Hepatocyte (in vitro differentiated cells): ENCODE results near the gene DOCK2. TPM values are rescaled to one million over a fixed set of nuclear protein-coding genes. Genes with fewer than 3 reads are reported as not detected.

Source experiments
- DNase-seq: peaks from one replicate; pipeline ENCODE4 v3.0.0-alpha.2; 2016; ENCODE audit warnings: low spot score
- H2AFZ ChIP-seq: fragments of 200-600 bp; sonication (generic); 2 replicates; pipeline ENCODE4 v1.6.0; 2016; ENCODE audit warnings: antibody characterized with exemption, mild to moderate bottlenecking
- H3K27ac ChIP-seq: fragments of 200-600 bp; sonication (generic); 2 replicates; pipeline ENCODE4 v1.5.1; 2016; ENCODE audit warnings: mild to moderate bottlenecking
- H3K27me3 ChIP-seq: fragments of 200-600 bp; sonication (generic); 2 replicates; pipeline ENCODE4 v1.6.1; 2016
- H3K36me3 ChIP-seq: fragments of 200-600 bp; sonication (generic); replicated peaks from 2 replicates; pipeline ENCODE4 v1.5.1; 2016; ENCODE audit warnings: low read depth; ENCODE audit not compliant: insufficient read depth
- H3K4me1 ChIP-seq: fragments of 200-600 bp; sonication (generic); 2 replicates; pipeline ENCODE4 v1.5.1; 2016; ENCODE audit warnings: mild to moderate bottlenecking, moderate library complexity; ENCODE audit not compliant: insufficient read depth
- H3K4me2 ChIP-seq: fragments of 200-600 bp; sonication (generic); 2 replicates; pipeline ENCODE4 v1.6.0; 2016
- H3K4me3 ChIP-seq: fragments of 200-600 bp; sonication (generic); 2 replicates; pipeline ENCODE4 v1.5.1; 2016; ENCODE audit warnings: mild to moderate bottlenecking
- H3K79me2 ChIP-seq: fragments of 200-600 bp; sonication (generic); 2 replicates; pipeline ENCODE4 v1.6.0; 2017; ENCODE audit warnings: mild to moderate bottlenecking
- H3K9me2 ChIP-seq: fragments of 200-600 bp; sonication (generic); replicated peaks from 2 replicates; pipeline ENCODE4 v1.6.0; 2017; ENCODE audit warnings: mild to moderate bottlenecking; ENCODE audit not compliant: insufficient read depth
- H3K9me3 ChIP-seq: fragments of 200-600 bp; sonication (generic); 2 replicates; pipeline ENCODE4 v1.5.1; 2016; ENCODE audit warnings: low read depth, mild to moderate bottlenecking
- H4K20me1 ChIP-seq: fragments of 200-600 bp; sonication (generic); 2 replicates; pipeline ENCODE4 v1.6.0; 2016; ENCODE audit warnings: mild to moderate bottlenecking; ENCODE audit not compliant: insufficient read depth, poor library complexity, severe bottlenecking
- EZH2 ChIP-seq: fragments of 200-600 bp; sonication (generic); IDR thresholded peaks from 2 replicates; pipeline ENCODE4 v1.6.1; 2016; ENCODE audit warnings: antibody characterized with exemption, mild to moderate bottlenecking, borderline replicate concordance
- EZH2phosphoT487 ChIP-seq: fragments of 200-600 bp; sonication (generic); IDR thresholded peaks from one replicate; pipeline ENCODE4 v1.6.1; 2018; ENCODE audit warnings: antibody characterized with exemption, mild to moderate bottlenecking, low read depth, moderate library complexity; ENCODE audit not compliant: unreplicated experiment, severe bottlenecking
- WGBS: methylation state at CpG from one replicate; pipeline ENCODE4 v1.1.6; 2016; ENCODE audit warnings: low lambda C conversion rate; ENCODE audit errors: missing lambda C conversion rate; 5-methylcytosine and 5-hydroxymethylcytosine counted together
- polyA plus RNA-seq: library from polyadenylated mRNA; unstranded; fragments of >200 nt; fragmentation: Nextera tagmentation; extraction: Ambion mirVana; gene quantifications from 2 replicates; pipeline ENCODE4 v1.2.1, GENCODE V29; 2016
- total RNA-seq: library from RNA; depleted of rRNA; stranded (reverse); fragments of >200 nt; gene quantifications from 2 replicates; pipeline ENCODE4 v1.2.3, GENCODE V29; 2014
- TF ChIP-seq, protein P1 (sequence below): fragments of 200-600 bp; sonication (generic); IDR thresholded peaks from 2 replicates; pipeline ENCODE4 v1.5.1; 2016; ENCODE audit warnings: antibody characterized with exemption, mild to moderate bottlenecking; ENCODE audit not compliant: poor library complexity

Gene DOCK2
- total and polyA plus RNA-seq, 2 experiments from 2014 or later, result 0.60 TPM; not detected in 1

GRCh38 chr5:169980418-169981053, 343.5 kb downstream of the DOCK2 start, which contains the start of gene INSYN2B:
INSYN2B (minus strand) TSS chr5:169980495; CDS start chr5:169883898, 96,597 bp downstream.
- DNase-seq, result peak; percentile 88
- no peaks in the 10 kb centered on the region for H3K4me1 ChIP-seq
- no peaks in the 10 kb centered on the region for H3K79me2 ChIP-seq
- H3K4me3 ChIP-seq, result peak within 1 kb of the TSS; percentile 6
- H2AFZ ChIP-seq, result peak within 1 kb of the TSS; percentile 33
- no peaks in the 10 kb centered on the region for H4K20me1 ChIP-seq
- no peak within 1 kb of the TSS for H3K27ac ChIP-seq
- no peaks in the 10 kb centered on the region for H3K36me3 ChIP-seq
- peak within 1 kb of the TSS; percentile 75 for H3K4me2 ChIP-seq
- H3K9me2 ChIP-seq, result no peaks in the 10 kb centered on the region
- peaks cover 20% of the 10 kb centered on the region for H3K27me3 ChIP-seq
- TF ChIP-seq EZH2phosphoT487, result no peak
- TF ChIP-seq, protein P1, sequence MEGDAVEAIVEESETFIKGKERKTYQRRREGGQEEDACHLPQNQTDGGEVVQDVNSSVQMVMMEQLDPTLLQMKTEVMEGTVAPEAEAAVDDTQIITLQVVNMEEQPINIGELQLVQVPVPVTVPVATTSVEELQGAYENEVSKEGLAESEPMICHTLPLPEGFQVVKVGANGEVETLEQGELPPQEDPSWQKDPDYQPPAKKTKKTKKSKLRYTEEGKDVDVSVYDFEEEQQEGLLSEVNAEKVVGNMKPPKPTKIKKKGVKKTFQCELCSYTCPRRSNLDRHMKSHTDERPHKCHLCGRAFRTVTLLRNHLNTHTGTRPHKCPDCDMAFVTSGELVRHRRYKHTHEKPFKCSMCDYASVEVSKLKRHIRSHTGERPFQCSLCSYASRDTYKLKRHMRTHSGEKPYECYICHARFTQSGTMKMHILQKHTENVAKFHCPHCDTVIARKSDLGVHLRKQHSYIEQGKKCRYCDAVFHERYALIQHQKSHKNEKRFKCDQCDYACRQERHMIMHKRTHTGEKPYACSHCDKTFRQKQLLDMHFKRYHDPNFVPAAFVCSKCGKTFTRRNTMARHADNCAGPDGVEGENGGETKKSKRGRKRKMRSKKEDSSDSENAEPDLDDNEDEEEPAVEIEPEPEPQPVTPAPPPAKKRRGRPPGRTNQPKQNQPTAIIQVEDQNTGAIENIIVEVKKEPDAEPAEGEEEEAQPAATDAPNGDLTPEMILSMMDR, result peak; percentile 67
- no peak for TF ChIP-seq EZH2
- no peaks in the 10 kb centered on the region for H3K9me3 ChIP-seq
- 6% methylated on average over 11 of the region's 11 CpGs for WGBS

DNA sequence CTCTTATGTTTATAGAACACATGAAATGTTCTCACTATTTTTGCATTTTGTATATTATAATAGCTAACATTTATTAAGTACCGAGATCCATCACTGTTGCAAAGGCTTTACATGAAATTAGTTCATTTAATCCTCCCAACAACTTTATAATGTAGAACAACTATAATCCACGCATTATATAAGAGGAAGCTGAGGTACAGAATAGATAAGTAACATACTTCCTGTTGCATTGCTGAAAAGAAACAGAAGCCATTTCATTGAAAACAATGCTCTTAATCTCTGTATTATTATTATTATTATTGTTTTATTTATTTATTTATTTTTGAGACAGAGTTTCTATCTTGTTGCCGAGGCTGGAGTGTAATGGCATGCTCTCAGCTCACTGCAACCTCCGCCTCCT, 351.1 kb downstream of the DOCK2 start:
- H3K27ac ChIP-seq, result no peak overlapping the region
- H2AFZ ChIP-seq, result no peak overlapping the region
- H3K4me2 ChIP-seq, result no peak overlapping the region
- H3K36me3 ChIP-seq, result no peaks in the 10 kb centered on the region
- WGBS, result 91% methylated on average over 4 of the region's 4 CpGs
- no peak overlapping the region for H3K4me3 ChIP-seq
- H3K27me3 ChIP-seq, result peaks cover 13% of the 10 kb centered on the region
- no peaks in the 10 kb centered on the region for H4K20me1 ChIP-seq
- H3K9me3 ChIP-seq, result no peaks in the 10 kb centered on the region
- H3K4me1 ChIP-seq, result no peaks in the 10 kb centered on the region
- no peaks in the 10 kb centered on the region for H3K9me2 ChIP-seq
- TF ChIP-seq EZH2 (no peak), EZH2phosphoT487 (no peak)
- TF ChIP-seq, protein P1, result no peak
- no peaks in the 10 kb centered on the region for H3K79me2 ChIP-seq
- DNase-seq, result no peak

DNA sequence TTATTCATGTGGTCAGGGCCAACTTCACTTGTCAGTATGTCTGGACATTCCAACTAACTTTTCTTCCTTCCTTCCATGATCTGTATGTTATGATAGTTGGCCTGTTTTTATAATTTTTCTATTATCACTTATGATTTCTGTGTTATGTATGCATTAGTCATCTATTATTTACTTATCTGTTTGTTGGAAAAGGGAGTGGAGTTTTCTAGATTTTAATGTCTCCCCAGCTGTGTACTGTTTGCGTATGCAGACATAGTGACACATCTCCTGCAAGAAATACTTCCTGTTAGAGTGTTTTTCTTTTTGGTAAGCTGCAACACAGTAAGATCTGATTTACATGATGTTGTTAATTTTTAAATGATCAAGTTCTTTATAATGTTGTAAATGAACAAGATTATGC, 351.9 kb downstream of the DOCK2 start:
- H3K36me3 ChIP-seq, result no peaks in the 10 kb centered on the region
- H4K20me1 ChIP-seq, result no peaks in the 10 kb centered on the region
- DNase-seq, result no peak
- no peaks in the 10 kb centered on the region for H3K79me2 ChIP-seq
- TF ChIP-seq EZH2phosphoT487 (no peak), EZH2 (no peak)
- TF ChIP-seq, protein P1, result no peak
- H3K27me3 ChIP-seq, result peaks cover 9% of the 10 kb centered on the region
- no peak overlapping the region for H2AFZ ChIP-seq
- no peak overlapping the region for H3K27ac ChIP-seq
- H3K4me2 ChIP-seq, result no peak overlapping the region
- WGBS, result 95% methylated on average over 1 of the region's 1 CpG
- no peaks in the 10 kb centered on the region for H3K4me1 ChIP-seq
- no peaks in the 10 kb centered on the region for H3K9me2 ChIP-seq
- no peaks in the 10 kb centered on the region for H3K9me3 ChIP-seq
- no peak overlapping the region for H3K4me3 ChIP-seq
